GM18507 (cell line): Measurements from ENCODE around the gene TFAP2E.

ENCODE experiments used
- DNase-seq: peaks from one replicate; pipeline ENCODE4 v3.0.0; 2011; ENCODE audit warnings: low read depth; ENCODE audit not compliant: insufficient read length; ENCODE audit errors: extremely low spot score
- FAIRE-seq: peaks from 2 replicates; lab custom pipeline; 2011; peaks lifted over from hg19 to GRCh38; lab: Jason Lieb, UNC

The TFAP2E gene

GRCh38 chr1:35556484-35557117, 16.5 kb upstream of the TFAP2E start:
- FAIRE-seq (peak; percentile 12), DNase-seq (no peak)

GRCh38 chr1:35557118-35557610, 15.9 kb upstream of the TFAP2E start, which contains the start of gene KIAA0319L:
TSS of gene KIAA0319L (minus strand) at chr1:35557403. CDS start at chr1:35554491, 2,912 bp downstream.
- peak; percentile 82 for DNase-seq
- FAIRE-seq = no peak

- FAIRE-seq = peak; percentile 98
- peak; percentile 95 for DNase-seq
These were observed 15.3 kb upstream of the TFAP2E start, which contains the start of gene NCDN for GRCh38 chr1:35557611-35558373. TSS of gene NCDN (plus strand) at chr1:35557799. CDS start at chr1:35558191, 392 bp downstream.

GRCh38 chr1:35558374-35559316, 14.5 kb upstream of the TFAP2E start:
- no peak for DNase-seq
- peak; percentile 12 for FAIRE-seq

GRCh38 chr1:35559317-35559944, 13.7 kb upstream of the TFAP2E start:
- no peak for FAIRE-seq

GRCh38 chr1:35560256-35561225, 12.6 kb upstream of the TFAP2E start:
- FAIRE-seq (no peak), DNase-seq (no peak)

More at GRCh38 chr1:35559317-35559944, 13.7 kb upstream of the TFAP2E start:
- no peak for DNase-seq

GRCh38 chr1:35561297-35561971, 11.7 kb upstream of the TFAP2E start:
- DNase-seq (no peak), FAIRE-seq (no peak)

GRCh38 chr1:35561972-35562680, 11.0 kb upstream of the TFAP2E start:
- FAIRE-seq (no peak), DNase-seq (no peak)

- DNase-seq (no peak), FAIRE-seq (no peak)
These were observed 9.9 kb upstream of the TFAP2E start for GRCh38 chr1:35563166-35563565.

- peak; percentile 44 for DNase-seq
- peak; percentile 81 for FAIRE-seq
These were observed 8.9 kb upstream of the TFAP2E start for GRCh38 chr1:35564037-35564883.

- no peak for DNase-seq
- no peak for FAIRE-seq
These were observed 8.0 kb upstream of the TFAP2E start for GRCh38 chr1:35564884-35565741.

GRCh38 chr1:35565742-35566133, 7.4 kb upstream of the TFAP2E start:
- DNase-seq (no peak), FAIRE-seq (no peak)

GRCh38 chr1:35567947-35568558, 5.1 kb upstream of the TFAP2E start:
- no peak for DNase-seq

GRCh38 chr1:35568975-35569395, 4.1 kb upstream of the TFAP2E start:
- FAIRE-seq (peak; percentile 91), DNase-seq (peak; percentile 65)

More at GRCh38 chr1:35567947-35568558, 5.1 kb upstream of the TFAP2E start:
- no peak for FAIRE-seq

- FAIRE-seq = no peak
- DNase-seq = no peak
These were observed 3.2 kb upstream of the TFAP2E start for GRCh38 chr1:35569936-35570335.
